Measurements from ENCODE around the gene SLC17A9. TPM values are rescaled to one million over a fixed set of nuclear protein-coding genes. Genes with fewer than 3 reads are reported as not detected.

The SLC17A9 gene
- total RNA-seq, 1 experiment from 2014 or later = 37.6 TPM

GRCh38 chr20:63007360-63007645 lies 54.8 kb downstream of the SLC17A9 start:
- ATAC-seq = no peak
- ChIA-PET RAD21 (ENCODE audit: low non-redundant PET in 1 of 2, low total read pairs in 2 of 2, uncharacterized antibody in 2 of 2, unreplicated experiment in 2 of 2) (no interaction called here), POLR2A (no interaction called here), CTCF (no interaction called here)
- intact Hi-C loops (cut with micrococcal nuclease) = no loop called here
- no peaks in the 10 kb centered on the region for H3K79me2 ChIP-seq (ENCODE audit: insufficient read depth, low read length)
- H3K4me1 ChIP-seq (ENCODE audit: control insufficient read depth in 1 of 2, insufficient read depth in 2 of 2, low read length in 2 of 2) = peaks cover 0 to 9% of the 10 kb centered on the region in 2 experiments; a peak in 1 of 4 replicates
- DNase-seq (ENCODE audit: low read depth, low spot score) = no peak
- no peak for TF ChIP-seq SP1 (IDR thresholded peaks at IDR 0.05; ENCODE audit: low read depth)
- TF ChIP-seq ZBTB33 (IDR thresholded peaks at IDR 0.05; ENCODE audit: extremely low read depth, insufficient replicate concordance, low read length) = no peak
- TF ChIP-seq ELF1 (IDR thresholded peaks at IDR 0.05; ENCODE audit: borderline replicate concordance, low read depth) = no peak
- no peak for TF ChIP-seq CEBPB (IDR thresholded peaks at IDR 0.05; ENCODE audit: low read depth)
- no peak for TF ChIP-seq CTCF (IDR thresholded peaks at IDR 0.05 in 2 of 3, conservative IDR thresholded peaks at IDR 0.05 in 1 of 3; ENCODE audit: borderline replicate concordance in 1 of 3, insufficient read depth in 1 of 3, low read depth in 2 of 3, low read length in 2 of 3)
- TF ChIP-seq CBX3 (IDR thresholded peaks at IDR 0.05; ENCODE audit: low read depth) = no peak
- H3K9ac ChIP-seq (ENCODE audit: low read length) = no peak overlapping the region
- no peak overlapping the region for H2AFZ ChIP-seq (ENCODE audit: low read depth, low read length, poor library complexity, severe bottlenecking)
- no peaks in the 10 kb centered on the region for H3K27me3 ChIP-seq (ENCODE audit: insufficient read depth, low read length)
- no peaks in the 10 kb centered on the region for H3K9me3 ChIP-seq (ENCODE audit: control insufficient read depth in 1 of 2, insufficient read depth in 1 of 2, low read depth in 1 of 2, low read length in 2 of 2)
- H3K9me2 ChIP-seq (ENCODE audit: insufficient read depth) = no peaks in the 10 kb centered on the region; the same call in 1 of the 2 replicates
- BruUV-seq (replicated peaks) = no TSS peak
- no peaks in the 10 kb centered on the region for H4K20me1 ChIP-seq (ENCODE audit: insufficient read depth)
- H3K4me2 ChIP-seq (ENCODE audit: low read length) = no peak overlapping the region
- no peak overlapping the region for H3K4me3 ChIP-seq (replicated peaks in 1 of 2; ENCODE audit: low read depth in 1 of 2, low read length in 2 of 2)
- no peaks in the 10 kb centered on the region for H3K36me3 ChIP-seq (ENCODE audit: control insufficient read depth in 1 of 2, insufficient read depth in 2 of 2, low read length in 2 of 2)
- H3K27ac ChIP-seq (ENCODE audit: low read depth, low read length) = no peak overlapping the region
